AG08395 (cell line): ENCODE results near the gene DNASE1L1.

Source experiments
- DNase-seq: peaks from one replicate; pipeline ENCODE4 v3.0.0; 2012; ENCODE audit warnings: mixed read lengths, low spot score

Gene DNASE1L1

DNA sequence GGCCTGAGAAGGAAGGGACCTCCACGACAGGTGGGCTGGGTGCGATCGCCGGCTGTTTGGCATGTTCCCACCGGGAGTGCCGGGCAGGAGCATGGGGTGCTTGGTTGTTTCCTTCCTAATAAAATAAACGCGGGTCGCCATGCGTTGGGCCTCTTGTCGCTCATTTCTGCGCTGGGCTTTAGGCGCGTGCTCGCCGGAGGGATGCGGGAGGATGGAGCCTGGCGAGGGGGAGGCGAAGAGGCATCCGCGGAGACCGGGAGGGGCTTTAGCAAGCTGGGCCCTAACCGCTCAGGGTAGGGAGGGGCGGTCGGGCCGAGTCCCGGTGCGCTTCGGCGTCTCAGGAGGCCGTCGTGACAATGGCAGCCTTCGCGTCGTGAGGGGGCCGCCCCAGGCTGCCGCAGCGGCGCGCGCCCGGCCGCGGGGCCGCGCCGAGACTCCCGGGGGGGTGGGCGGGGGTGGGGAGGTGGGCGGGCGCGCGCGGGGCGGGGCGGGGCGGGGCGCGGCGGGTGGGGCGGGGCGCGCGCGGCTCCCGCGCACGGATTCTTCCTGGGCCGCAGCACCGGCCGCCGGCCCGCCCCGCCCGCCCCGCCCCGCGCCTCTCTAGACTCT lies 27.4 kb upstream of the DNASE1L1 start:
- DNase-seq: peak; percentile 65

DNA sequence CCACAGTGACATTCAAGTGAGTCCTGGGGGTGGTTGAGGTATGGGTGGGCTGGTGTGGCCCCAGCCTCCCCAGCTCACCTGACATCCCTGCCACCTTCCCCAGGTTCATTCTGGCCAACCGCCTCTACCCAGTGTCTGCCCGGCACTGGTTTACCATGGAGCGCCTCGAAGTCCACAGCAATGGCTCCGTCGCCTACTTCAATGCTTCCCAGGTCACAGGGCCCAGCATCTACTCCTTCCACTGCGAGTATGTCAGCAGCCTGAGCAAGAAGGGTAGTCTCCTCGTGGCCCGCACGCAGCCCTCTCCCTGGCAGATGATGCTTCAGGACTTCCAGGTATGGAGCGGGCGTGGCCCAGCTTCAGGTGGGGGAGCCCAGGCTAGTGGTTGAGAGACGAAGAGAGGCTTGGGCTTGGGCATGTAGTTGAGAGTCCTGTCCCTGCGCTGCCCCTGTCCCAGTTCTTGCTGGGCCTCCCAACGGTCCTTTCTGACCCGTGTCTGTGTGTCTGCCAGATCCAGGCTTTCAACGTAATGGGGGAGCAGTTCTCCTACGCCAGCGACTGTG lies 26.2 kb upstream of the DNASE1L1 start:
- DNase-seq: no peak

DNA sequence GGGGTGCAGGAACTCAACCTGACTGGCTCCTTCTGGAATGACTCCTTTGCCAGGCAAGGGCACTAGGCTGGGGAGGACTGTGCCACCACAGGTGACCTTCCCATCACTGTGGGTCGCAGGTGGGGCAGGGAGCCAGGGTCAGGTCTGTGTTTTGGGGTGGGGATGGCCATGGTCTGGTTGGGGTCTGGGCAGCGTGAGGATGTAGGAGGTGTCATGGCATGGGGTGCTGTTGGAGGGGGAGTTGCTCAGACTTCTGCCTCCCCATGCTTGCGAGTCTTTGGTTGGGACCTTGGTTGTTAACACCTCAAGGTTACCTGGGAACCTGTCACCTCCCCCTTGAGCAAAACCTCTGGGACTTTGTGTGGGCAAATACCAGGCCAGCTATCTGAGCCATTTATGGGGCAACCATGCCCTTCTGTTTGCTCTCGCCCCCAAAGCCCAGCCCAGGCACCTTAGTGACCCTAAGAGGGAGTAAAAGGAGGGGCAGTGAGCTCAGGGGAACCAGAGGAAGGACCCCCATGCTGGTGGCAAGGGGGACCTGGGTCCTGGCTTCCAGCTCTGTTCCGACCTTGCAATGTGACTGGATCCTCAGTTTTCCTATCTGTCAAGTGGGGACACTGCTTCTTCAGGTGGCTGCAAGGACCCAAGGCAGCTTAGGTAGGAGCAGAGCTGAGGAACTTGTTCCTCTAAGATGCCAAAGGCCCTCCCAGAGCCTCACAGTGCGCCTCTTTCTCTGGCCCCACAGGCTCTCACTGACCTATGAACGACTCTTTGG lies 25.5 kb upstream of the DNASE1L1 start:
- DNase-seq: no peak

DNA sequence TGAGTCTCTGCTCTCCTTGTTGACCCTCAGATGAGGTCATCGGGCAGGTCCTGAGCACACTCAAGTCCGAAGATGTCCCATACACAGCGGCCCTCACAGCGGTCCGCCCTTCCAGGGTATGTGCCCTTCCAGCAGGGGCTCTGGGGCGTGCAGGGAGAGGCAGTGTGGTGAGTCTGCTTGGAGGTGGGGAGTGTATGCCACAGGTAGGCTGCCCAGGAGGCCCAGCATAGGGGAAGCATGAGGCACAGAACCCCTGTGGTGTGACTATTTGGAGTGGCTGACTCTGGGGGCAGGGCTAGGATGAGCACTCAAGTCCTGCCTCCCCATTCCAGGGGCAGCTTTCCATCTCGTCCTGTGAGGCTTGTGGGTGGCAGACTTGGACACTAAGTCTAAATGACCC lies 24.6 kb upstream of the DNASE1L1 start:
- DNase-seq: no peak

DNA sequence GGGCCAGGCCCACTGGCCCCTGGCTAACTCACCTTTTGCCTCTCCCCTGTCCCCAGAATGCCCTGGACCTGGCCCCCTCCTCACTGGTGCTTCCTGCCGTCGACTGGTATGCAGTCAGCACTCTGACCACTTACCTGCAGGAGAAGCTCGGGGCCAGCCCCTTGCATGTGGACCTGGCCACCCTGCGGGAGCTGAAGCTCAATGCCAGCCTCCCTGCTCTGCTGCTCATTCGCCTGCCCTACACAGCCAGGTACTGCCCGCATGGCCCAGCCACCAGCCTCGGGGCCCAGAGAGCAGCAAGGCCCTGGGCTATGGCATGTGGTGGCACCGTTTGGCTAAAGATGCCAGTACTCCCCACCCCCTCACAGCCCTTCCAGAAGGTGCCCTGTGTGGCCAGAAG lies 23.2 kb upstream of the DNASE1L1 start:
- DNase-seq: no peak

DNA sequence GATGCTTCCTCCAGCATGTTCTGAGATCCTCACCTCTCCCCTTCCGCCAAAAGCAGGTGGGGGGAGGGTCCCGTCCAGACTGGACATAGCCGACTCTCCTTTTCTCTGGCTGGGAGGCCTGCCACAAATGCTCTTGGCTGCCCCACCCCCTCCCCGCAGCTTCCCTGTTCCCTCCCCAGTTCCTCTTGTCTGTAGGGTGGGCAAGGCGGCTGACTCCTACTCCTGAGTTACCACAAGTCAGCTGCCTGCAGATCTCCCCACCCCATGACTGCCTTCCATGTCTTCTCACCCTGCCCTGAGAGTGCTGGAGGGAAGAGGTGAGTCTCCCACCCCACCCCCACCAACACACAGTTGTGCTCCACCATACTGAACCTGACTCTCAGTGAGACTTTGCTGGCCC lies 22.3 kb upstream of the DNASE1L1 start:
- no peak for DNase-seq

DNA sequence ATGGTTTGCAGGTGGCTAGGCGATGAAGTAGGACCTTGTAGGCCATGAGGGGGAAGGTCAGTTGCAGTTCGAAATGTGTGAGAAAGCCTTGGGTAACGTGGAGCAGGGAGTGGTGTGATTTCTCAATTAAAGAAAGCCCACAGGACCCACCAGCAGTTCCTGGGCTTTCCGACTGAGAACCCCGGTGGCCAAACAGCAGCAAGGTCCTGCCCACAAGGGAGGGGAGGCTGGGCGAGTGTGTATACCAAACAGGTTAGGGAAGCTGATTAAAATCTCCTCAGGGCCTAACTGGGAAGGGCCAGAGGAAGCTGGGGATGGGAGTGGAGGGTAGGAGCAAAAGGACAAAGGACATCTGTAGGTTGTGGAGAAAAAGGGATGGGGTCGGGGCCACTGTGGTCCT lies 21.9 kb upstream of the DNASE1L1 start:
- no peak for DNase-seq

DNA sequence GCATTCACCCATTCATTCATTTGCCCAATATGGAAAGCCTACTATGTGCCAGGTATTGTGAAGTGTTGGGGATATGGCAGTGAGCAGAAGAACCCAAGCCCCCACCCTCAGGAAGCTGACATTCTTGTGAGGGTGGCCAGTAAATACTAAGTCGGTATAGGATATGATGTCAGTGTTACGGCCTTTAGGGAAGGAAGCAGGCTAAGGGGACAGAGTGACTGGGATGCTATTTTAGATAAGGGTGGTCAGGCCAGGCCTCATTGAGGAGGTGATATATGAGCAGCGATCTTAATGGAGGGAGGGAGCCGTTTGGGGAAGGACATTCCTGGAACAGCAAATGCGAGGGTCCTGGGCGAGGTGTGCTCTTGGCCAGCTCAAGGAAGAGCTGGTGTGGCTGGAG lies 21.4 kb upstream of the DNASE1L1 start:
- DNase-seq: no peak

DNA sequence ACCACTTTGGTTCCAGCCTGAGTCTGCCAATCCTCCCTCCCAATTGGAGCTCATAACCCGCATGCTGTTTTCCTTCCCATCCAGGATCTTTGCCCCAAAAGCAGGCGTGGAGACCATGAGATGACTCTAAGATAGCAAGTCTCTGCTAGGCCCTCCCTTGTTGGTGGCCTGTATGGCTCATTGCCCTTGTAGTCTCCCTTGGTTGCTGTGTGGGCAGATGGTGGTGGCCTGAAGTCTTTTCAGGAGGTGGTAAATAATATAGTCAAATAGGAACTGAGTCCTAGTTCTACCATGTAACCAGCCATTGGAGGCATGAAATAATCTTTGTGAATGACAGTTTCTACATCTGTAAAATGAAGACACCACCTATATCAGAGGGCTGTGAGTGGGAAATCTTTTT lies 20.7 kb upstream of the DNASE1L1 start:
- DNase-seq: no peak

DNA sequence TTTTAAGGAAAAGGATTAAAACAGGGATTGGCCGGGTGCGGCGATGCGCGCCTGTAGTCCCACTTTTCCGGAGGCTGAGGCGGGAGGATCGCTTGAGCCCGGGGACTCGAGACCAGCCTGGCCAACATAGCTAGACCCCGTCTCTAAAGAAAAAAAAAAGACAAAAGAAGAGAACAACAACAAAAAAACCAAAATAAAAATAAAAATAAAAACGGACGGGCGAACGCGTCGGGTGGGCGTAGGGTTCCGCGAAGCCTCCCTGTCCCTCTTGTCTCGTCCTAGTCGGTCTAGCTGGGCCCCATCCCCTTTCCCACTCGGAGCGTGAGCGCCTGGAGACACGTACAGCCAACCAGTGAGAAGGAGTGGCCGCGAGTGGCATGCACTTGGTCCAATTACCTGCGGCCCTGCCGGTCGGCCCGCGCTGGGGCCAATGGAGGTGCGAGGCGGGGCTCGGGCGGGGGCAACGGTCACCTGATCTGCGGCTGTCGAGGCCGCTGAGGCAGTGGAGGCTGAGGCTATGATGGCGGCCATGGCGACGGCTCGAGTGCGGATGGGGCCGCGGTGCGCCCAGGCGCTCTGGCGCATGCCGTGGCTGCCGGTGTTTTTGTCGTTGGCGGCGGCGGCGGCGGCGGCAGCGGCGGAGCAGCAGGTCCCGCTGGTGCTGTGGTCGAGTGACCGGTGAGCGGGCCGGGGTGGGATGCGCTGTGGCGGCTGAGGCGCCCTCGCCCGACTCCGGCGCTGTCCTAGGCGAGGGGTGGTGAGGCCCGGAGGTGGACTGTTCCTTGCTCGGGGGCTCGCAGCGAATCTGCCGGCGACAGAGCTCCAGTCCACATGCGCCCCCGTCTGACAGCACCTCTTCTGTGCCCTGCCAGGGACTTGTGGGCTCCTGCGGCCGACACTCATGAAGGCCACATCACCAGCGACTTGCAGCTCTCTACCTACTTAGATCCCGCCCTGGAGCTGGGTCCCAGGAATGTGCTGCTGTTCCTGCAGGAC lies 19.4 kb upstream of the DNASE1L1 start, which contains the start of gene ATP6AP1:
Gene ATP6AP1, plus strand, starts transcription at position 502 of the 996 bp plus-strand sequence. Its CDS starts 16 bp downstream, at position 518.
- peak; percentile 90 for DNase-seq

DNA sequence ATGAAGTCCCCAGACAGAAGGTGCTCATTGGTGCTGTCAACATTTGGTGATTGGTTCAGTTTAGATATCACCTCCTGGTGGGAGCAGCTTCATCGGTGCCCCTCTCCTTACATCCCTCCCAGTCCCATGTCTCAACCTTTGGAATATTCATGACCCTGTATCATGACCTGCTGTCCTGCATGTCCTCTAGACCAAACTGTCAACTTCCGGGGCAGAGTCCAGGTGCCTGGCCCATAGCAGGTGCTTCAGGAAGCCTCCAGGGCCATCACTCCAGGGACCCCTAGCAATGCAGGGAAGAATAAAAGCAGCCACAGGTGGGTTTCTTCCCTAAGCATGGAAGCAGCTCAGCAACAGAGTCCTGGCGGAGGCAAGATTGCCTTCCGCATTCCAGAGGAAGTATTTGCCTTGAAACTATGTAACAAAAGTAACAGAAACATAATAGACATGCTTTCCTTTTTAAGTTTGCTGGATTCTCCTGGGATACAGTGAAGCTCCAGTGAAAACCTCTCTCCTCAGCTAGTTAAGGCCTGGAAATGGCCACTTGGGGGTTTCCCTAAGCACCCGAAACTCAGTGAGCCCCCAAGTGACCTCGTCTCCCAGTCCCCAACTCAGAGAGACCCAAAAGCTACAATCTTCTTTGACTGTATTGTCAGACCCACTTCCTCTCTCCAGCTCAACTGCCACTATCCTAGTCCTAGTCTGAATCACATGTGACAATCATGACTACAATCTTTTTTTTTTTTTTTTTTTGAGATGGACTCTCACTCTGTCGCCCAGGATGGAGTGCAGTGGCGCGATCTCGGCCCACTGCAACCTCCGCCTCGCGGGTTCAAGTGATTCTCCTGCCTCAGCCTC lies 18.1 kb upstream of the DNASE1L1 start:
- DNase-seq: no peak

DNA sequence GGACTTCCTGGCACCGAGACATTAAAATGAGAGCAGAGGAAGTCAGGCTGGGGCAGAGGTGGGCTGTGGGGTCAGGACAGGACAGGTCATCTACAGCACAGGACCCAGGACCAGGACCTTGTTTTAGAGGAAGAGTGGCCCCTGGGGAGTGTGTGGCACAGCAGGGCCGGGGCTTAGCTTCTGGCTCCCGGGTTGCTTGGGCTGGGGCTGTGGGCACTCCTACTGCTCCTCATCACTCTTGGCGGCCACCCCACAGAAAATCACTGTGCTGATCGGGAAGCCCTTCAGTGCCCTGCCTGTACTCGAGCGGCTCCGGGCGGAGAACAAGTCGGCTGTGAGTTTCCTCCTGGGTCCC lies 11.3 kb upstream of the DNASE1L1 start:
- no peak for DNase-seq

DNA sequence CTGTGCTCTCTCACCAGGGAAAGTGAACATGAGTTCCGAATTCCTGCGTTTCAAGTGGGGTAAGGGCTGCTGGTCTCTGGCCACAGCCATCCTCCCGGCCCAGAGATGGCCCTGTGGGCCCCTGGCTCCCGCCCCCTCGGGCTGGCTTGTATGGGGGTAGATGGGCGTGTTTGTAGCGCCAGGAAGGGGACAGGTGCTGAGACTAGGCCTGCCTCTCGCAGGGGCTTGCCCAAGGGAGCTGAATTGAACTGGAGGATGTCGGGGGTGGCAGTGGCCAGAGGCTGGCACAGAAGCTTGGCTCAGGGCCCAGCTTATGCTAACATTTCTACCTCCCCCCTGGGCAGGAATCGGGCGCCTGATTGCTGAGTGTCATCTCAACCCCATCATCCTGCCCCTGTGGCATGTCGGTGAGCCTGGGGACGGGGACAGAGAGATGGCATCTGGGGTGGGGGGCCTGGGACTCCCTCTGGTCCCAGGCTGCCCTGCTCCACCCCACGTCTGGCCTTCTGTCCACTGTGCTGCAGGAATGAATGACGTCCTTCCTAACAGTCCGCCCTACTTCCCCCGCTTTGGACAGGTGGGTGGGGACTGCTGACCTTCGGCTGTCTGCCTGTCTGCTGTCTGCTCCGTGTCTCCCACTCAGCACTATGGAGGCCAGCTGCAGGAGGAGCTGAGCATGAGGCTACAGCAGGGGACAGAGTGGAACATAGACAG lies 10.8 kb upstream of the DNASE1L1 start:
- no peak for DNase-seq

DNA sequence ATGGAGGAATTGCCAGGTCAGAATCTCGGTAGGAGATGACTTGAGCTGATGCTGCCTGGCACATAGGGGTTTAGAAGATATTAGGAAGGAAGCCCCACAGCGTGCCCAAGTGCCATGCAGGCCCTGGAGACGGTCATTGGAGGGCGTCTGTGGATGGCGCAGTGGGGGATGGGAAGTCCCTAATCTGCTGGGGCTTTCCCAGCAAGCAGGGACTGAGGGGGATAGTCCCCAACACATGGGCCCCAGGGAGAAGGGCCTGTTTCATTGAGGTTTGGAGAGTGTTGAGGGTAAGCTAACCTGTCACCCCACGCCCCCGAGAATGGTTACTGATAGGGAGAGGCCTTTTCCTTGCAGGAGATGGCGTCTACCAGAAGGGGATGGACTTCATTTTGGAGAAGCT lies 10.1 kb upstream of the DNASE1L1 start:
- DNase-seq: no peak

DNA sequence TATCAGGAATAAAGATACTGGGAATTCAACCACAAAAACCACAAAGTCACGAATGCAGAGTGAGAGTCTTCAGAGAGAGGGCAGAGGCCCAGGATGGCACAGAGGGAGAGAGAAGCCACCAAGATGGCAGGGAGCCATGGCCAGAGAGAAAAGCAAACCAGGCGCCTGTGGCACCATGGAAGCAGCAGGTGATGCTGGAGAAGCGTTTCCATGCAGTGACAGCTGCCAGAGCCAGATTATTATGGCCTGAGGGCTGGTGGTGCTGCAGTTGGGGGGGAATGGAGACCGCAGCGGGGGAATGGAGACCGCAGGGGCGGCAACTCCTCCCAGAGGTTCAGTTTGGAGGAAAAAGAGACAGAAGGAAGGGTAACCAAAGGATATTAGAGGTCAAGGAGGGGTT lies 8.1 kb upstream of the DNASE1L1 start:
- DNase-seq: no peak

DNA sequence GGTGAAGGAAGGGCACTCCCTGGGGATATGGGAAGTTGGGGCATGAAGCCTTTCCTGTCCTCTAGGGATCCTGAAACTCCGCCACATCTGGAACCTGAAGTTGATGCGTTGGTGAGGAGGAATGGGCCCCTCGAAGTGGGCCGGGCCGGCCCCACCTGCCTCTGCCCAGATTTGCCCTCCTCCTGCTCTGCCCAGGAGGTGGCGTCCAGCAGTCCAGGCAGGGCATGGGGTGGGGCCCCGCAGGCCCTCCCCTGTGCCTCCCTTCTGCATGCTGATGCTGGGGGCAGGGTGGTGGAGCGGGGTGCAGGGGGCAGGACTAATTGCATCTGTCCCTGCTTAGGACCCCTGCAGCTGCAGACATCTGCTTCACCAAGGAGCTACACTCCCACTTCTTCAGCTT lies 4.1 kb upstream of the DNASE1L1 start:
- DNase-seq: no peak

DNA sequence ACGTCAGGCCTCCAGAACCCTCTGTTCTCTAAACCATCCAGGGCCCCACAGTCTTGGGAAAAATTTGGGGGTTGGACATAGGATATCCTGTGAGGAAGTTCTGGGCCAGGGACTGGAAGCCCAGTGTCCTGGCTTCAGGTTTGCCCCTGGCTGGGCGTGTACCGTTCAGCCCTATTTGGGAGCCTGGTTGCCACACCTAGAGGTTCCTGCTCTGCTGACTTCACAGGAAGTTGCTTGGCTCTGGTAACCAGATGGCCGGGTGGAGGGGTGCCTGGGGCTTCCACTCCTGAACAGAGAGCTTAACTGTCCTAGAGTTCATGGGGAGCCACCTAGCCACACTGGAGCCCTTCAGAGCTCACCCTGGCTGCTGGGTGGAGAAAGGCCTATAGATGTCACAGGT lies 3.4 kb upstream of the DNASE1L1 start:
- no peak for DNase-seq

DNA sequence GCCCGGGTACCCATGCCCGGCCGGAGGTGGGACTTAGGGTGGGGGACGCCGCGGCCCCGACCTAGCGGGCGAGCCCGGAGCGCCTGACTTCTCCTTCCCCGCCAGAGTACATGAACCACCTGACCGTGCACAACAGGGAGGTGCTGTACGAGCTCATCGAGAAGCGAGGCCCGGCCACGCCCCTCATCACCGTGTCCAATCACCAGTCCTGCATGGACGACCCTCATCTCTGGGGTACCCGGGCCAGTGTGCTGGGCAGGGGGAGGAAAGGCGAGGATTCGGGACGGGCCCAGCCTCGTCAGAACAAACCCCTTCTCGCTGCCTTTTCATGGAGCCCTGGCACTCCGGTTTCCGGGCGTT lies 2.9 kb upstream of the DNASE1L1 start:
- DNase-seq: peak; percentile 45

DNA sequence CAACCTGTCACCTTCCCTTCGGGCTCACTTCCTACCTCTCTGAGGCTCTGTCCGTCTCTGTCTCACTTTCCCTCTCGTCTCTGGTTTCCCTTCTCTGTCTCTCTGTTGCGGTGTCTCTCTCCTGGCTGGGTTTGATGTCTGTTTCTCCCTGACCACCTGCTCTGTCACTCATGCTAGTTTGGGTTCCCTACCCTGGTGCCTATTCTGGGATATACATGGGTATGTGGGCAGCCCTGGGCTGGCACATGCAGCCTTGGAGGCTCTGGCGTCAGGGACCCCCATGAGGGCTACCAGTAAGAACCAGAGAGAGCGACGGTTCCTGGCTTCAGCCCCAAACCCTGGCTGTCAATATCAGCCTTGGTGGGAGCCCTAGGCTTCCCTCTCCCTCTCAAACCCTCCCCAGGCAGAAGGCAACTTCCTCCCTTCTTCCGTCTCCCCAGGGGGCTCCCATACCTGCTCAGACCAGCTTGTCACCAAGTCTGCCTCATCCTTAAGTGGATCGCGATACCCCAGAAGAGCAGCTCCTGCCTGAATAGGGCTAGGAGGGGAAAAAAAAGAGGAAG lies 314 bp downstream of the DNASE1L1 start:
- no peak for DNase-seq

DNA sequence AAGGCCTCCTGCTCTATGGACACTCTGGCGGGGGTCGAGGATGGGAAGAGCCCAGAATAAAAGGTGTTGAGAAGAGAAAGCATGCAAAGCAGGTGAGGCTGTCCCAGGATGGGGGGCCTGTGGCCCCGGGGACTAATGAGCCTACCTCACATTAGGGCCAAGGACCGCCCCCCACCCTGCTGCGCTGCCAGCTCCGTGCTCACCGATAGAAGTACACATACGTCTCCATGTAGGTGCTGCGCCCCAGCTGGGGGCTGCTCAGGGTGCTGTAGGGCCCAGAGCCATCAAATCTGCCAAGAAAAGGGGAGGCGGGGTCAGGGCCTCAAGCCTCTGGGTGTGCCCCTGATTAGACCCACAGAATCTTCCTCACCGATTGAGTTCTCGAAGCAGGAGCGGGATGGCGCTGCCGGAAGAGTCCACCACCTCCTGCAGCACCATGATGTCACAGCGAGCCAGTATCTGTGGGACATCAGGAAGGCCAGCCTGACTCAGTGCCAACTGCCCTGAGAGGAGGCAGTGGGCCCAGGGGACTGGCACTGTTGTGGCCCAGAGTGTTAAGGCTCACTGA lies 4.3 kb downstream of the DNASE1L1 start:
- DNase-seq: no peak
